Mesodermal cell (in vitro differentiated cells): Measurements from ENCODE around the gene CTDNEP1.
A peak's percentile ranks its signal among the peaks of the same experiment; 100 is the strongest.

Source experiments
- H3K27ac ChIP-seq: 2 replicates; pipeline ENCODE4 v1.7.0; 2013; ENCODE audit warnings: mild to moderate bottlenecking, low read depth, low read length, moderate library complexity; ENCODE audit not compliant: severe bottlenecking
- H3K36me3 ChIP-seq: 2 replicates; pipeline ENCODE4 v1.7.1; 2013; ENCODE audit warnings: mild to moderate bottlenecking, low read length, moderate library complexity; ENCODE audit not compliant: control insufficient read depth, insufficient read depth
- H3K4me1 ChIP-seq: one replicate; pipeline ENCODE4 v1.7.1; 2013; ENCODE audit warnings: mild to moderate bottlenecking, low read length; ENCODE audit not compliant: insufficient read depth, control insufficient read depth, poor library complexity, severe bottlenecking
- H3K4me3 ChIP-seq: 2 replicates; pipeline ENCODE4 v1.7.0; 2013; ENCODE audit warnings: low read length, control low read depth, mild to moderate bottlenecking; ENCODE audit not compliant: insufficient read depth, poor library complexity, severe bottlenecking; ENCODE audit errors: extremely low read depth
- H3K9me3 ChIP-seq: 2 replicates; pipeline ENCODE4 v1.7.1; 2013; ENCODE audit warnings: mild to moderate bottlenecking, low read length, moderate library complexity; ENCODE audit not compliant: control insufficient read depth
- WGBS, 2 experiments: methylation state at CpG; one replicate each; pipeline ENCODE4 v1.1.5; 2013; ENCODE audit warnings: missing lambda C conversion rate in 2 of 2; ENCODE audit not compliant: insufficient coverage in 2 of 2; 5-methylcytosine and 5-hydroxymethylcytosine counted together

Gene CTDNEP1

DNA sequence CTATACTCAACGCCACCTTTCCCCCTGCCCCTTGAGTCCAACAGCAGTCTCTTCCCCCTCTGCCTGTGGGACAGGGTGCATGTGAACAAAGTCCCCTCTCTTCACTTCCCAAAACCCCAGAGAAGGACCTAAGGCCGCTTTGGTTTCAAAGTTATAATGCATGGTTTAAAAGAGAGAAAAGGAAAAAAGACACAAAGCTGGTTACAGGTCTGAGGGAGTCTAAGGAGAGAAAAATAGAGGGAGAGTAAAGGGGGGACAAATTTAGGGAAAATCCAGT, 8.1 kb downstream of the CTDNEP1 start:
- Histone ChIP-seq H3K36me3 (peaks cover 52% of the 10 kb centered on the region), H3K4me1 (peaks cover 5% of the 10 kb centered on the region), H3K4me3 (peak overlapping the region; percentile 84), H3K27ac (peak overlapping the region; percentile 30), H3K9me3 (no peaks in the 10 kb centered on the region)
- 29 to 83% methylated on average over 1 of the region's 2 CpGs for WGBS, 2 experiments

DNA sequence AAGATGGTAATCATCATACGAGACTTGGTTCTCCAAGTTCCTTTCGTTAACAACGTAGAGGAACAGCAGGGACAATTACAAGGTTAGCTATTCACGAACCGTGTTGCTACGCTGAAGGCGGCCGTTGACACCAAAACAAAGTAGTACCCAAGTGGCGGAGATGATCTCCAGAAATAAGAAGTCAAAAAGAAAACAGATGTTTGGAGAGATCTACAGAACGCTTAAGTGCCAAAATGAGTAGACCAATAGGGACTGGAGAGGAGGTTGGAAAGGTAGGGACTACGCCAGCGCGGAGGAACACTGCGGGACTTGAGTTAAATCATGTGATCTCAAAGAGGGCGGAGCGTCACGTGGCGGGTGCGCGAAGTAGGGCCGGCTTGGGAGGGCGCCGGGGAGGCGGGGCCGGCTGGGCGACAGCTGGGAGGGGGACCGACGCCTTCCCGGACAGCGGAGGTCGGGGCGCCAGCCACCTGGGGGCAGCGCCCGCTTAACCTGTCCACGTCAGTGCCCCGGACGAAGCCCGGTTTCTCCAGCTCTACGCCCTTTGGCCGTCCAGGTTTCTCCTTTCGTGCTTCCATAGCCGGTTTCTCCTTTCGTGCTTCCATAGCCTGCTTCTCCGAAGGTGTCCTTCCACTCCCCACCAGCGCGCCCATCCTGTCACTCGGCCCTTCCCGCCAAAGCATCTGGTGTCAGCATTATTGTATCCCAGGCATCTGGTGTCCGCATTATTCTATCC, 8.6 kb downstream of the CTDNEP1 start:
- Histone ChIP-seq H3K4me1 (peaks cover 5% of the 10 kb centered on the region), H3K4me3 (peak overlapping the region; percentile 84), H3K9me3 (no peaks in the 10 kb centered on the region), H3K27ac (peak overlapping the region; percentile 97), H3K36me3 (peaks cover 52% of the 10 kb centered on the region)
- 1 to 3% methylated on average over 47 to 49 of the region's 49 CpGs for WGBS, 2 experiments

DNA sequence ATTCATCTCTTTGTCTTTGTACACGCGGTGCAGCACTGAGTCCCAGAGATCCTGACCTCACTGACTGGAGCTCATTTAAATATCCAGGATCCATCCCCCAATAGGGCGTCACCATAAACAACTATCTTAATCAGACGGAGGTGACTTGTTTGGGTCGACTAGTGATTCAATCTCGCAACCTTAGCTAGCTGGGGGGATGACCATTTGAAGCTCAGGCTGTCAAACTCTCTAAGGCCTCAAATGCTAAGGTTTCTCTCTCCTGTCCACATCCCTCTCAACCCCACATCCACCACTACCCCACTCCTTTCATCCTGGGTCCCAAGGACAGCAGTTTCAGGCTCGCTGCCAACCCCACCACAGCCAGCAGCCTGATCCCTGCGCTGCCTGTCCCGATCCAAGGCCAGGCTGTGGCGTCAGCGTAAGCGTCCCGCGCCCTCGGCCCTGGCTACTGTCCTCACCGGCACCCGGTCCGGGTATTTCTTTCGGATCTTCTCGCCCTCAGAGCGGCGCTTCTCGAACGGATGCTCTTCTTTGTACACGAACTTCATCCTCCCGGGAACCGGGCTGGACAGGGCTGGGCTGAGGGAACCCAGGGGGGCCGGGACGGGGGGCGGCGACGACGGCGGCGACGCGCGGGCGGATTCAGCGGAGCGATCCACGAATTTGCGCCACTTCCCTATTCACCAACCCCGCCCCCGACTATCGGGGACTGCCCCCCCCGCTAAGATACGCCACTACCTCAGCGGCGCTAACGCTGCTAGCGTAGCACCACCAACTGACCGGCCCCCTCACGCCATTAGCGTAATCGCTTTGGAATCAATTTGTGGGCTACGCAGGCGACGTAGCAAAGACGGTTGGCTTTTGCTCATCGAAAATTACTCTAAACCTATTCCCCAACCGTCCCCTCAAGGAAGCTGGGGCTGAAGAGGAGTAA, 9.5 kb downstream of the CTDNEP1 start, which contains the start of gene GABARAP:
Gene GABARAP, minus strand, starts transcription at position 667 of the 934 bp plus-strand sequence. Its CDS starts 119 bp downstream, at position 548.
- 0 to 1% methylated on average over 36 to 47 of the region's 62 CpGs for WGBS, 2 experiments
- peak within 1 kb of the TSS; percentile 97 for H3K27ac ChIP-seq
- H3K36me3 ChIP-seq, result peaks cover 49% of the 10 kb centered on the region
- H3K4me3 ChIP-seq, result peak within 1 kb of the TSS; percentile 84
- peaks cover 9% of the 10 kb centered on the region for H3K4me1 ChIP-seq
- H3K9me3 ChIP-seq, result no peaks in the 10 kb centered on the region

DNA sequence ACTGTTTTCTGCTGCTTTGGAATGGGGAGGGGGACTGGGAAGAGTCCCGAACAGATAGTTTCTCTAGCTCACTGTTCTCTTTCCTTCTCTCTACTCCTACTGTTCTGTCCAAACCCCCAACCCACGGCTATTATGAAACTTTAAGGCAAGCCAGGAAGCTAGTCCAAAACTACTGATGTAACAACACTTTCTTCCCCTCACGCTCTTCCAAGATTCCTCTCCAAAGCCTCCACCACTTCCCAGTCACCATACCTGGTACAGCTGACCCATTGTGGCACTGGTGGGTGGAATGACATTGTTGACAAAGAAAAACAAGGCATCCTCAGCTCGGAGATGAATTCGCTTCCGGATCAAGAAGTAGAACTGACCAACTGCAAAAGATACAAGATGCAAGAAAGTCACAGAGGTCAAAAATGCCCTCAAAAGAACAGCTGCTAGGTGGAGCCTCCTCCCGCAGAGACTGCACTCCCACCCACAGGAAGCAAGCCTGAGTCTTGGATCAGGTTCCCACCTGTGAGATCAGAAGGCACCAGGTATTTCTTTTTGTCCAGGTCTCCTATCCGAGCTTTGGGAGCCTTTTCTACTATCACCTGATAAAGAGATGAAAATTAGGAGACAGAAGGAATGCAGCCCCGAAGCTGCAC, 10.3 kb downstream of the CTDNEP1 start:
- H3K4me3 ChIP-seq, result peak overlapping the region; percentile 84
- 60 to 65% methylated on average over 4 to 6 of the region's 9 CpGs for WGBS, 2 experiments
- H3K36me3 ChIP-seq, result peaks cover 49% of the 10 kb centered on the region
- H3K9me3 ChIP-seq, result no peaks in the 10 kb centered on the region
- H3K27ac ChIP-seq, result peak overlapping the region; percentile 97
- H3K4me1 ChIP-seq, result peaks cover 17% of the 10 kb centered on the region

DNA sequence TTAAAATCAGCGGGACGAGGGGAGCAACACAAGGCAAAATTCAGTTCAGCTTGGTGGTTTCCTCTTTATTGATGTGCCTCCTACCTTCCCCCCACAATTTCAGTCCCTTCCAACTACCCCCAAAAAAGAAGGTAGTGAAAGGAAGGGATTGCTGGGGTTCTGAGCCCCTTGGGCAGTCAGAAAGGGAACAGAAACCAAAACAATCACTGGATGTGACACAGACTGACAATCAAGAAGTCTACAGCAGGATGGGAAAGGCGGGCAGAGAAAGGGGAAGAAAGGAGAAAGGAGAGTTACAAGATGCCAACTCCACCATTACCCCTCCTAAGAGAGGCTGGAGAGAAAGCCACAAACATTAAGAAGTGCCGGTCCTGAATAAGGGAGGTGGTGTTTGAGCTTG, 11.2 kb downstream of the CTDNEP1 start:
- Histone ChIP-seq H3K4me3 (peak overlapping the region; percentile 84), H3K27ac (no peak overlapping the region), H3K36me3 (peaks cover 50% of the 10 kb centered on the region), H3K9me3 (no peaks in the 10 kb centered on the region), H3K4me1 (peaks cover 25% of the 10 kb centered on the region)
- 58% methylated on average over 2 of the region's 4 CpGs; no CpG with 5 or more reads in 1 of the 2 experiments for WGBS, 2 experiments

DNA sequence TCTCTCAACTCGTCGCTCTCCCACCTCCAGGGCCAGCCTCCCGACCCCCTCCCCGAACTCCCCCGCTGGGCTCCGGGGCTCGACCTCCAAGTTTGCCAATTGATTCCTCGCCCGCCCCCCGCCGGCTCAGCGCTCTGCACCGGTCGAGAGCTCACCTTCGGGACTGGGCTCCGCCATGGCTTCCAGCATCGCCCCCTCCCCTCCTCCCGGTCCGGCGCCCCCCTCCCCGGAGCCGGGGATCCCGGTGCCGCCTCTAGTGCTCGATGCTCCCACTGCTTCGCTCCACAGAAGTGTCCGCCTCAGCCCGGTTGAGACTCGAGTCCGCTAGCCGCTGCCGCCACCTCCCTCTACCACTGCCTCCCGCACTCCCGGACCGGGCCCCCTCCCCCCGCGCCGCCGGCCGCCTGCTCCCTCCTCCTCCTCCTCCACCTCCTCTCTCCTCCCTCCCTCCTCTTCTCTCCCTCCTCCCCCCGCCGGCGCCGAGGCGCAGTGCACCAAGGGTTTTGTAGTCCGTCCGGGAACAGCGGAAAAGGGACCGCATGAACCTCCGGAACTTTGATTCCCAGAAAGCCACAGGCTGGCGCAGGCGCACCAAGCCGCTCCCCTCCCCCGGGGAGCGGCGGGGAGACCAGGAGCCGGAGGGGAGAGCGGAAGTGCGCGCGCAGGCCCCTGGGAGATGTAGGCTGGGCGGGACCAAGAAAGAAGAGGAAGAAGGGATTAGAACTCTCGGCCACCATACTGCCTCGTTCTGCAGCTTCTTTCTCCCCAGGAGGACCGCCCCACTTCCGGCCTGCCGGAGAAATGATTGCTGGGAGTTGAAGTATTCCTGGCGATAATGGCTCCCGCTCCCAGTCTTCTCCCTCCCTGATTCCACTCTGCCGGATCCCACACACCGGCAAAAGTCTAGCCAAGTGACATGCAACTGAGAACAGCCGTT, 12.2 kb downstream of the CTDNEP1 start, which contains the start of gene PHF23:
Gene PHF23, minus strand, starts transcription at position 367 of the 937 bp plus-strand sequence. Its CDS starts 178 bp downstream, at position 189.
- Histone ChIP-seq H3K4me3 (peak within 1 kb of the TSS; percentile 100), H3K27ac (peak within 1 kb of the TSS; percentile 81), H3K9me3 (no peaks in the 10 kb centered on the region), H3K4me1 (peaks cover 35% of the 10 kb centered on the region), H3K36me3 (peaks cover 51% of the 10 kb centered on the region)
- 0% methylated on average over 28 to 43 of the region's 72 CpGs for WGBS, 2 experiments

DNA sequence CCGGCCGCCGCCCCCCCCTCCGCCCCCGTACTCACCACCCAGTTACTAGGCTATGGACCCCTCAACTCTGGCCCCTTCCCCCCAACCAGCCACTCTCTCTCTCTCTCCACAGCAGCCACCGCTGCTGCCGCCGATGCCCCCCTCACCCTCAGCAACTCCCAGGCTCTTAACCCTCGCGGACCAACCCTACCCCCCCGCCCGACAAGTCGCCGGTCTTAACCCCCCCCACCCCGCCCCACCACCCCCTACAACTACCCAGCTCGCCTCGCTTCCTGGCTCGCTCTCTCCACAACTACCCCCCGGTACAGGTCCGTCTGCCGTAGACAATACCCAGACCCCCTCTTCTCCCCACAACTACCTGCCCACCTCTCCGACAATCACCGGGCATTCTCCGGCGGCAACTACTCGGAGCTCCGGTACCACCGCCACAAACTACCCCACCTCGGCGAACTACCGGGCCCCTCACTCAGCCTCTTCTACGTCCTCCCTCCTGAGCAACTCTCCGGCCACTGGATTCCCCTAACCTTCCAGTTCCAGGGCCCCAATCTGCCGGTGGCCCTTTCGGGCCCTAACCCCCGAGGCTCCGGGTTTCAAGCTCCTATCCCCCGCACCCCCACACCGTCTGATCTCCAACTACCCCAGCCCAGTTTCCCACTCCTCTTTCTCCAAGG, 13.0 kb downstream of the CTDNEP1 start:
- Histone ChIP-seq H3K36me3 (peaks cover 44% of the 10 kb centered on the region), H3K4me1 (peaks cover 35% of the 10 kb centered on the region), H3K9me3 (no peaks in the 10 kb centered on the region), H3K27ac (peak overlapping the region; percentile 81), H3K4me3 (peak overlapping the region; percentile 100)
- WGBS, 2 experiments, result 0% methylated on average over 19 to 21 of the region's 39 CpGs

DNA sequence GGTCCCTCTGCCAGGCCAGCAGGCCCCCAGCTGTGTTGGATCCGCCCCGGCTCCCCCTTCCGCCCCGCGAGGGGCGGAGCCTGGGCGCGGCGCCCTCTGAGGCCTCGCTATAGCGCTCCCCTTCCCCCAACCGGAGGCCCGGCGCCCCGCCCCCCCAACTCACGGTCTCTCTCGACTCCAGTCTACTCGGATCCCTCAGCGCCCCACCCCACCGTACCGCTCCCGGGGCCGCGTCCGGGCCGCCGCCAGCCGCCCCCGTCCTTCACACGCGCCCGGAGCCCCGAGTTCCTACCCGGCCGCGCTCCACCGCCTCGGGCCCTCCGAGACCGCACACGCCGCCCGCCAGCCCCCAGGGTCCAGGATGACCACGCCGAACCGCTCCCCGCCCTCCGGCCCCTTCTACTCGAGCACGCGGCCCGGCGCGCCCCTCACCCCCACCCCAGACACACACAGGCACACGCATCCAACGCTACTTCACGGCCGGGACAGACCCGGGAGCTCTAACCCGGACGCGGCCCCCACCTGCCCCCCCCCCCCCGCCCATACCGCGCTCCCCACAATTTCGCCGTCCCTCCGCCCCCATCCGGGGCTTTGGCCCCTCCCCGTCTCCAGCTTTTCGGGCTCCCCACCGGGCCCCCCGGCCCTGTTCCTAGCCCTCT, 13.6 kb downstream of the CTDNEP1 start:
- 0% methylated on average over 24 to 26 of the region's 73 CpGs for WGBS, 2 experiments
- peaks cover 35% of the 10 kb centered on the region for H3K4me1 ChIP-seq
- peak overlapping the region; percentile 77 for H3K27ac ChIP-seq

DNA sequence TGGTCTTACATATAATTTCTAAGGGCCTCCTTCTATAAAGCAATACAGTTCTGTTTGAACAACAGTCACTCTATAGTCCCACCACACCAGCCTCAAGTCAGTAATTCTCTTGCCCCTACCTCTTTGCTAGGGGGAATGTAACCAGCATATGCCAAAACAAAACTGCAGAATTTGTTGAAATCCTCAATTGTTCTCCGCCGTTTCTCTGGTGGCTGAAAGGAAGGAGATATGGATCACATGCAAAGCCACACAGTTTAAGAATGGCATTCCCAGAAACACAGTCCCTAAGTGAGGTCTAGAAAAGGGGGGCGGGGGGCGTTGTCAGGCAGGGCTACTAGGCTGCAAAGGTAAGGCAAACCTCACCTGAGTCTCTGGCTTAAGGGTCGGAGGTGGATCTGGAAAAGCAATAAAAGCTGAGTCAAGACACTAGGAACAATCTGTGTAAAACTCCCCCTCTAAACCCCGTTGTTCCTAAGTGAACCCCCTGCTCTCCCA, 14.2 kb downstream of the CTDNEP1 start:
- H3K4me1 ChIP-seq, result peaks cover 37% of the 10 kb centered on the region
- H3K27ac ChIP-seq, result peak overlapping the region; percentile 77
- H3K4me3 ChIP-seq, result peak overlapping the region; percentile 100
- 47 to 56% methylated on average over 6 of the region's 6 CpGs for WGBS, 2 experiments
- H3K36me3 ChIP-seq, result peaks cover 47% of the 10 kb centered on the region
- no peaks in the 10 kb centered on the region for H3K9me3 ChIP-seq

More for the DNA sequence above, 13.6 kb downstream of the CTDNEP1 start:
- Histone ChIP-seq H3K4me3 (peak overlapping the region; percentile 100), H3K36me3 (peaks cover 44% of the 10 kb centered on the region), H3K9me3 (no peaks in the 10 kb centered on the region)
